ENCODE measurements around the gene MTMR3.
A peak's percentile ranks its signal among the peaks of the same experiment; 100 is the strongest.

The MTMR3 gene

GRCh38 chr22:29871684-29872083 is 11.3 kb upstream of the MTMR3 start:
- peak; percentile 81 for DNase-seq

- DNase-seq: no peak
Measured at GRCh38 chr22:29872144-29872893, 10.7 kb upstream of the MTMR3 start.

- no peak for DNase-seq
Measured at GRCh38 chr22:29872989-29873388, 10.0 kb upstream of the MTMR3 start.

- DNase-seq: no peak
Measured at GRCh38 chr22:29873943-29874342, 9.0 kb upstream of the MTMR3 start.

- no peak for DNase-seq
Measured at GRCh38 chr22:29877620-29878019, 5.4 kb upstream of the MTMR3 start.

- DNase-seq: no peak
Measured at GRCh38 chr22:29879753-29880152, 3.2 kb upstream of the MTMR3 start.

- DNase-seq: no peak
Measured at GRCh38 chr22:29882716-29883044, 294 bp upstream of the MTMR3 start.

GRCh38 chr22:29883775-29884097 is 762 bp downstream of the MTMR3 start:
- DNase-seq: no peak

GRCh38 chr22:29885610-29886009 is 2.6 kb downstream of the MTMR3 start:
- no peak for DNase-seq

GRCh38 chr22:29886596-29886995 is 3.6 kb downstream of the MTMR3 start:
- no peak for DNase-seq

- no peak for DNase-seq
Measured at GRCh38 chr22:29887358-29887757, 4.4 kb downstream of the MTMR3 start.

GRCh38 chr22:29890760-29891159 is 7.8 kb downstream of the MTMR3 start:
- no peak for DNase-seq

GRCh38 chr22:29892315-29893156 is 9.6 kb downstream of the MTMR3 start:
- DNase-seq: no peak

GRCh38 chr22:29901354-29901753 is 18.4 kb downstream of the MTMR3 start:
- DNase-seq: no peak

- DNase-seq: no peak
Measured at GRCh38 chr22:29903371-29903770, 20.4 kb downstream of the MTMR3 start.

GRCh38 chr22:29904020-29904419 is 21.0 kb downstream of the MTMR3 start:
- no peak for DNase-seq

- DNase-seq: peak; percentile 66
Measured at GRCh38 chr22:29907753-29908515, 25.0 kb downstream of the MTMR3 start.

GRCh38 chr22:29912141-29912540 is 29.2 kb downstream of the MTMR3 start:
- no peak for DNase-seq

GRCh38 chr22:29912605-29913398 is 29.8 kb downstream of the MTMR3 start:
- DNase-seq: no peak

- no peak for DNase-seq
Measured at GRCh38 chr22:29914165-29914564, 31.2 kb downstream of the MTMR3 start.

- no peak for DNase-seq
Measured at GRCh38 chr22:29914991-29915533, 32.1 kb downstream of the MTMR3 start.

GRCh38 chr22:29916007-29916544 is 33.1 kb downstream of the MTMR3 start:
- DNase-seq: no peak

Data from DMS 273 treated with DMSO at 0.1 percent for 48 hours (cell line).